Parathyroid adenoma (tissue), 2 donors: ENCODE results near the gene SLC22A15.

ENCODE experiments used
- H2AFZ ChIP-seq: fragments of 300-600 bp; sonication (generic); one replicate; pipeline ENCODE4 v1.7.0; 2017; ENCODE audit warnings: antibody characterized with exemption, mild to moderate bottlenecking
- H3K27ac ChIP-seq: fragments of 300-600 bp; sonication (generic); one replicate; pipeline ENCODE4 v1.7.0; 2017
- H3K27me3 ChIP-seq: fragments of 300-600 bp; sonication (generic); one replicate; pipeline ENCODE4 v1.7.0; 2017; ENCODE audit warnings: low read length; ENCODE audit not compliant: control insufficient read depth, insufficient read depth
- H3K36me3 ChIP-seq: fragments of 300-600 bp; sonication (generic); one replicate; pipeline ENCODE4 v1.7.0; 2017; ENCODE audit warnings: low read length; ENCODE audit not compliant: control insufficient read depth, insufficient read depth
- H3K4me1 ChIP-seq: fragments of 300-600 bp; sonication (generic); one replicate; pipeline ENCODE4 v1.7.0; 2017; ENCODE audit warnings: control low read depth
- H3K4me2 ChIP-seq: fragments of 300-600 bp; sonication (generic); one replicate; pipeline ENCODE4 v1.7.0; 2017; ENCODE audit warnings: low read length
- H3K4me3 ChIP-seq: fragments of 300-600 bp; sonication (generic); one replicate; pipeline ENCODE4 v1.7.0; 2017; ENCODE audit warnings: low read depth, low read length
- H3K79me2 ChIP-seq: fragments of 300-600 bp; sonication (generic); one replicate; pipeline ENCODE4 v1.7.0; 2017; ENCODE audit warnings: control low read depth
- H3K9ac ChIP-seq: fragments of 300-600 bp; sonication (generic); one replicate; pipeline ENCODE4 v1.7.0; 2017; ENCODE audit warnings: mild to moderate bottlenecking
- H3K9me3 ChIP-seq: fragments of 300-600 bp; sonication (generic); one replicate; pipeline ENCODE4 v1.7.0; 2017; ENCODE audit warnings: low read length; ENCODE audit not compliant: control insufficient read depth
- TF ChIP-seq, protein P1 (sequence below): fragments of 300-600 bp; sonication (generic); IDR thresholded peaks from one replicate; pipeline ENCODE4 v1.7.0; 2017; ENCODE audit warnings: antibody characterized with exemption, mild to moderate bottlenecking
- donor health status: primary hyperparathyroidism.

Gene SLC22A15

GRCh38 chr1:115946116-115946515, 30.2 kb upstream of the SLC22A15 start:
- H3K4me3 ChIP-seq = no peak overlapping the region
- H3K27me3 ChIP-seq = no peaks in the 10 kb centered on the region
- no peak overlapping the region for H3K27ac ChIP-seq
- no peaks in the 10 kb centered on the region for H3K9me3 ChIP-seq
- TF ChIP-seq, protein P1, sequence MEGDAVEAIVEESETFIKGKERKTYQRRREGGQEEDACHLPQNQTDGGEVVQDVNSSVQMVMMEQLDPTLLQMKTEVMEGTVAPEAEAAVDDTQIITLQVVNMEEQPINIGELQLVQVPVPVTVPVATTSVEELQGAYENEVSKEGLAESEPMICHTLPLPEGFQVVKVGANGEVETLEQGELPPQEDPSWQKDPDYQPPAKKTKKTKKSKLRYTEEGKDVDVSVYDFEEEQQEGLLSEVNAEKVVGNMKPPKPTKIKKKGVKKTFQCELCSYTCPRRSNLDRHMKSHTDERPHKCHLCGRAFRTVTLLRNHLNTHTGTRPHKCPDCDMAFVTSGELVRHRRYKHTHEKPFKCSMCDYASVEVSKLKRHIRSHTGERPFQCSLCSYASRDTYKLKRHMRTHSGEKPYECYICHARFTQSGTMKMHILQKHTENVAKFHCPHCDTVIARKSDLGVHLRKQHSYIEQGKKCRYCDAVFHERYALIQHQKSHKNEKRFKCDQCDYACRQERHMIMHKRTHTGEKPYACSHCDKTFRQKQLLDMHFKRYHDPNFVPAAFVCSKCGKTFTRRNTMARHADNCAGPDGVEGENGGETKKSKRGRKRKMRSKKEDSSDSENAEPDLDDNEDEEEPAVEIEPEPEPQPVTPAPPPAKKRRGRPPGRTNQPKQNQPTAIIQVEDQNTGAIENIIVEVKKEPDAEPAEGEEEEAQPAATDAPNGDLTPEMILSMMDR = no peak
- no peak overlapping the region for H2AFZ ChIP-seq
- no peaks in the 10 kb centered on the region for H3K36me3 ChIP-seq
- no peaks in the 10 kb centered on the region for H3K79me2 ChIP-seq
- H3K4me2 ChIP-seq = no peak overlapping the region
- H3K4me1 ChIP-seq = no peaks in the 10 kb centered on the region
- no peak overlapping the region for H3K9ac ChIP-seq

DNA sequence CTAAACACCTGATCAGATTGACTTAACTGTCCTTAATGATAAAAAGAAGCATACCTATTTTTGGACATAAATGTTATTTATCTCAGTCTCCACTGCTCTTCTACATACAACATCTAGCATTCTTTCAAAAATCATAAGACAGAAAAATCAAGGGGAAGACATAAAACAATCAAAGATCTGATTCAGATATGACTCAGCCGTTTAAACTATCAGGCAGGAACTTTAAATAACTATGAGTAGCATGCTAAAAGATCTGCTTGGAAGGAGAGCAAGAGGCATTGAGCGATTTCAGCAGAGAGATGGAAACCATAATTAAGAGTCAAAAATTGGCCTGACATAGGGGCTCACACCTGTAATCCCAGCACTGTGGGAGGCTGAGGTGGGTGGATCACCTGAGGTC, 27.2 kb upstream of the SLC22A15 start:
- TF ChIP-seq, protein P1 = no peak
- no peak overlapping the region for H3K4me3 ChIP-seq
- no peaks in the 10 kb centered on the region for H3K9me3 ChIP-seq
- H3K36me3 ChIP-seq = no peaks in the 10 kb centered on the region
- H3K9ac ChIP-seq = no peak overlapping the region
- H2AFZ ChIP-seq = no peak overlapping the region
- H3K27me3 ChIP-seq = no peaks in the 10 kb centered on the region
- no peak overlapping the region for H3K27ac ChIP-seq
- H3K79me2 ChIP-seq = no peaks in the 10 kb centered on the region
- no peaks in the 10 kb centered on the region for H3K4me1 ChIP-seq
- H3K4me2 ChIP-seq = no peak overlapping the region

DNA sequence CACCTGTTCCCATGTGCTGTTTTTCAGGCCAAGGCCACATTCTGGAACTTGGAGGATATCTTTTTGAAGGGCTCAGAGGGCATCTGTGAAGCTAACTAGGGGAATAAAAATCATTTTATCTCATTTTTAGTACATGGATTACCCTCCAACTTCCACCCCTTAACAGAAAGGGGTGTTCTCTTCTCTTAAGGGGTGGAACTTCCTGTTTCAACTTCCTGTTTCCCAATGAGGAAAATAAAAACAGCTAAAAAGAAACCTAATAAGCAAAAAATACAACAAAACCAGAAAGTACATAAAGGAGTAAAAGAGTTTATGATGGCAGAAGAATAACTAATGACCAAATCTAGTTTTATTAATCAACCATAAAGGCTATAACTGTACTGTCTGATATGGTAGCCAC, 24.8 kb upstream of the SLC22A15 start:
- no peak overlapping the region for H3K4me3 ChIP-seq
- no peak overlapping the region for H3K9ac ChIP-seq
- TF ChIP-seq, protein P1 = no peak
- H3K36me3 ChIP-seq = no peaks in the 10 kb centered on the region
- no peaks in the 10 kb centered on the region for H3K79me2 ChIP-seq
- H3K9me3 ChIP-seq = no peaks in the 10 kb centered on the region
- H3K4me1 ChIP-seq = no peaks in the 10 kb centered on the region
- H3K27ac ChIP-seq = no peak overlapping the region
- no peak overlapping the region for H2AFZ ChIP-seq
- H3K27me3 ChIP-seq = no peaks in the 10 kb centered on the region
- H3K4me2 ChIP-seq = no peak overlapping the region

DNA sequence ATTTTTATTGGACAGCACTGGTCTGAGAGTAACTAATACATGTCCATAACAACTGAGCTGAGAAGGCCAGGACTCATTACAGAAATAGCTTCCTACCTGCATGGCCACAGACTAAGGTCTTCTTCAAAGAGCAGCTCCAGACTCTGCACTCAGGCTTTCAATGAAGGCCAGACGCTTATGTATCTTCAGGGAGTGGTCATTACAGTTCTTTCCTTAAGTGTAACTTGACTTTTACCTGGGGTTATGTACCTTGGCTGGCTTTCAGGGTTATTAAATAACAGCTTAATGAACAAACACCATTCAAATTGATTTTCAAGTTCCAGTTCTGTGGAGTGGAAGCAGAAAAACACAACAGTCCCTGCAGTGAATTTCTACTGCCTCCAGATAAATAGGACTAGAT, 23.8 kb upstream of the SLC22A15 start:
- no peak overlapping the region for H3K4me3 ChIP-seq
- H3K4me1 ChIP-seq = no peaks in the 10 kb centered on the region
- H3K27ac ChIP-seq = no peak overlapping the region
- no peaks in the 10 kb centered on the region for H3K9me3 ChIP-seq
- TF ChIP-seq, protein P1 = no peak
- no peaks in the 10 kb centered on the region for H3K27me3 ChIP-seq
- no peak overlapping the region for H3K9ac ChIP-seq
- H2AFZ ChIP-seq = no peak overlapping the region
- H3K36me3 ChIP-seq = no peaks in the 10 kb centered on the region
- no peak overlapping the region for H3K4me2 ChIP-seq
- no peaks in the 10 kb centered on the region for H3K79me2 ChIP-seq

GRCh38 chr1:115953180-115953579, 23.1 kb upstream of the SLC22A15 start:
- no peak overlapping the region for H3K4me2 ChIP-seq
- H3K9me3 ChIP-seq = no peaks in the 10 kb centered on the region
- H3K4me3 ChIP-seq = no peak overlapping the region
- H3K27me3 ChIP-seq = no peaks in the 10 kb centered on the region
- H3K9ac ChIP-seq = no peak overlapping the region
- no peak overlapping the region for H2AFZ ChIP-seq
- H3K36me3 ChIP-seq = no peaks in the 10 kb centered on the region
- no peak overlapping the region for H3K27ac ChIP-seq
- no peaks in the 10 kb centered on the region for H3K79me2 ChIP-seq
- H3K4me1 ChIP-seq = no peaks in the 10 kb centered on the region
- TF ChIP-seq, protein P1 = no peak
